ENCODE measurements around the gene AREL1. TPM values are rescaled to one million over a fixed set of nuclear protein-coding genes. Genes with fewer than 3 reads are reported as not detected.

AREL1 gene
- total and polyA plus RNA-seq, 2 donors from 2014 or later, result 13.5 to 42.3 TPM

- H3K27me3 ChIP-seq (ENCODE audit: control insufficient read depth, insufficient read depth, low read length), result no peaks in the 10 kb centered on the region
- DNase-seq (no peak), FAIRE-seq (no peak)
- H3K9ac ChIP-seq (ENCODE audit: low read length in 3 of 3), result no peak overlapping the region
- H3K4me1 ChIP-seq (ENCODE audit: control insufficient read depth in 2 of 3, insufficient read depth in 2 of 3, low read depth in 1 of 3, low read length in 3 of 3), result peaks cover 0 to 22% (median 19%) of the 10 kb centered on the region in 3 donors
- intact Hi-C loops (cut with DNase I), result no loop called here
- no peak overlapping the region for H3K4me3 ChIP-seq (ENCODE audit: low read length in 3 of 3)
- H3K36me3 ChIP-seq (ENCODE audit: control insufficient read depth in 2 of 3, insufficient read depth in 3 of 3, low read length in 3 of 3), result no peaks in the 10 kb centered on the region
- no peaks in the 10 kb centered on the region for H3K9me3 ChIP-seq (ENCODE audit: control insufficient read depth in 2 of 3, insufficient read depth in 1 of 3, low read length in 3 of 3)
- TF ChIP-seq, protein P1, sequence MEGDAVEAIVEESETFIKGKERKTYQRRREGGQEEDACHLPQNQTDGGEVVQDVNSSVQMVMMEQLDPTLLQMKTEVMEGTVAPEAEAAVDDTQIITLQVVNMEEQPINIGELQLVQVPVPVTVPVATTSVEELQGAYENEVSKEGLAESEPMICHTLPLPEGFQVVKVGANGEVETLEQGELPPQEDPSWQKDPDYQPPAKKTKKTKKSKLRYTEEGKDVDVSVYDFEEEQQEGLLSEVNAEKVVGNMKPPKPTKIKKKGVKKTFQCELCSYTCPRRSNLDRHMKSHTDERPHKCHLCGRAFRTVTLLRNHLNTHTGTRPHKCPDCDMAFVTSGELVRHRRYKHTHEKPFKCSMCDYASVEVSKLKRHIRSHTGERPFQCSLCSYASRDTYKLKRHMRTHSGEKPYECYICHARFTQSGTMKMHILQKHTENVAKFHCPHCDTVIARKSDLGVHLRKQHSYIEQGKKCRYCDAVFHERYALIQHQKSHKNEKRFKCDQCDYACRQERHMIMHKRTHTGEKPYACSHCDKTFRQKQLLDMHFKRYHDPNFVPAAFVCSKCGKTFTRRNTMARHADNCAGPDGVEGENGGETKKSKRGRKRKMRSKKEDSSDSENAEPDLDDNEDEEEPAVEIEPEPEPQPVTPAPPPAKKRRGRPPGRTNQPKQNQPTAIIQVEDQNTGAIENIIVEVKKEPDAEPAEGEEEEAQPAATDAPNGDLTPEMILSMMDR (IDR thresholded peaks at IDR 0.05; ENCODE audit: borderline replicate concordance, extremely low read depth, insufficient read depth), result no peak
- H3K27ac ChIP-seq (ENCODE audit: low read depth in 2 of 2, low read length in 2 of 2), result peak overlapping the region in 1 of 2 donors; percentile 38
These were observed 65.7 kb downstream of the AREL1 start for GRCh38 chr14:74647061-74647677.

GRCh38 chr14:74645756-74646470 lies 67.0 kb downstream of the AREL1 start:
- TF ChIP-seq, protein P1 (IDR thresholded peaks at IDR 0.05; ENCODE audit: borderline replicate concordance, extremely low read depth, insufficient read depth), result no peak
- Histone ChIP-seq H3K4me3 (ENCODE audit: low read length in 3 of 3) (no peak overlapping the region), H3K27ac (ENCODE audit: low read depth in 2 of 2, low read length in 2 of 2) (no peak overlapping the region), H3K9me3 (ENCODE audit: control insufficient read depth in 2 of 3, insufficient read depth in 1 of 3, low read length in 3 of 3) (no peaks in the 10 kb centered on the region), H3K9ac (ENCODE audit: low read length in 3 of 3) (no peak overlapping the region), H3K27me3 (ENCODE audit: control insufficient read depth, insufficient read depth, low read length) (no peaks in the 10 kb centered on the region), H3K4me1 (ENCODE audit: control insufficient read depth in 2 of 3, insufficient read depth in 2 of 3, low read depth in 1 of 3, low read length in 3 of 3) (peaks cover 0 to 20% (median 19%) of the 10 kb centered on the region in 3 donors), H3K36me3 (ENCODE audit: control insufficient read depth in 2 of 3, insufficient read depth in 3 of 3, low read length in 3 of 3) (no peaks in the 10 kb centered on the region)
- DNase-seq (no peak), FAIRE-seq (no peak)
- intact Hi-C loops (cut with DNase I), result no loop called here

DNA sequence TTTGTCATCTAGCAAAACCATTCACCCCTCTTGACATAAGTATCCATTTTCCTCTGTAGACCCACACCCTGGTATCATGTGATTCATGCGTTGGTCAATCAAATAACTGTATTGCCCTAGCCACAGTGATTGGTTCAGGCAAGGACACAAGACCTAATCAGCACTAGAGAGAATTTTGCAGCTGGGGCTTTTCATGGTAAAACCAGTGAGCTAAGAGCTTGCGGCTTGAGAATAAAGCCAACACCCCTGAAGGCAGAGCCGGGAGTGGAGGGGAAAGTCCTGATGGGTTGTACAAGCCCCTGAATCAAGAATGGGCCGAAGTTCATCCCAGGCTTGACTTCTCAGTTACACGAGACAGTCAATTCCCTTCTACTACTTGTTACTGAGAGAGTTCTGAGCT lies 67.6 kb downstream of the AREL1 start:
- no peaks in the 10 kb centered on the region for H3K27me3 ChIP-seq (ENCODE audit: control insufficient read depth, insufficient read depth, low read length)
- H3K27ac ChIP-seq (ENCODE audit: low read depth in 2 of 2, low read length in 2 of 2), result no peak overlapping the region
- no peaks in the 10 kb centered on the region for H3K36me3 ChIP-seq (ENCODE audit: control insufficient read depth in 2 of 3, insufficient read depth in 3 of 3, low read length in 3 of 3)
- no peak overlapping the region for H3K9ac ChIP-seq (ENCODE audit: low read length in 3 of 3)
- peaks cover 0 to 20% (median 19%) of the 10 kb centered on the region in 3 donors for H3K4me1 ChIP-seq (ENCODE audit: control insufficient read depth in 2 of 3, insufficient read depth in 2 of 3, low read depth in 1 of 3, low read length in 3 of 3)
- TF ChIP-seq, protein P1 (IDR thresholded peaks at IDR 0.05; ENCODE audit: borderline replicate concordance, extremely low read depth, insufficient read depth), result no peak
- intact Hi-C loops (cut with DNase I), result no loop called here
- H3K4me3 ChIP-seq (ENCODE audit: low read length in 3 of 3), result no peak overlapping the region
- DNase-seq (no peak), FAIRE-seq (no peak)
- no peaks in the 10 kb centered on the region for H3K9me3 ChIP-seq (ENCODE audit: control insufficient read depth in 2 of 3, insufficient read depth in 1 of 3, low read length in 3 of 3)
